ENCODE data around the gene CWC15. TPM values are rescaled to one million over a fixed set of nuclear protein-coding genes. Genes with fewer than 3 reads are reported as not detected.

The CWC15 gene
- total and polyA plus RNA-seq, 9 of the 15 experiments (the other 6 are each of a cell fraction or from before 2014, with no cell fraction given) = 47.3 to 168 (median 89.2) TPM

DNA sequence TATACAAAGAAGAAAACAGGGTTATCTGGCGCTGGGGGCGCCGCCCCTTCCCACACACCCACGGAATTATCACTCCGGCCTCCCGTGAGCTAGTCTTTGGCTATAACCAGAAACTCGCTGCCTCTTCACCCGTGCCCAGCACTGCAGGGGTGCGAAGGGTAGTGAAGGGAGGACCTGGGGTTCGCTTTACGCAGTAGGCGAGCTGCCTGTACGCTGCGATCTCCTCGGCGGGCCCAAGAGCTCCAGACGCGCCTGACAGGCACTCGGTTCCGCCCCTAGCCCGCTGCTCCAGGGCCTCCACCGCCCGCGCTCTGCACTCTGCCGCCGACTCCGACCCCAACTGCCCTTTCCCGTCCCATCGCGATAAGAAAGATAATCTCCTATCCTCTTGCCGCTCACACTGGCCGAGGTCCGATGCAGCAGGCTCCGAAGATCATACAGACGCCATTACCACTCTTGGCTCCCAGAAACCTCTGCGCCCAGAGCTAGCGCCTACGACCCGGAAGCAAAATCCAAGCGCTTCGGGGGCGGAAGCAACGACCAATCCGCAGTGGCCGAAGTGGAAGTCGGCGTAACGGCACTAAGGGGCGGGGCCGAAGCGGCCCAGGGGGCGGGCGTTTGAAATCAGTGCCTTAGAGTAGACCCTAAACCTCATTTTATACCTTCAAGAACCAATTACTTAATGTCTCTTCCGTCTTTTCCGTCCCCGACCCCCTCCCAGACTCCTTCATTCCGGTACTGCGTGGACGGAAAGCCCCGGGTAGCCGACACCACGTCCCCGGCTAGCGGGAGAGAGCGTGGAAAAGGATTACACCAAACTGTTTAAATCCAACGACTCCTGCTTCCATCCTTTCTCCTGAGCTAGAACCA, at the start of gene CWC15, which contains the start of gene KDM4D (continued):
- TF ChIP-seq SUPT5H (IDR thresholded peaks at IDR 0.05) (peak; percentile 96), FOXM1 (IDR thresholded peaks at IDR 0.05; ENCODE audit: low read depth) (peak; percentile 43; the same call in 1 of the 2 replicates), FOXM1 (CRISPR knock-in tag; IDR thresholded peaks at IDR 0.05; ENCODE audit: low read depth) (peak; percentile 50; the same call in 1 of the 2 replicates), ZNF143 (CRISPR knock-in tag; IDR thresholded peaks at IDR 0.05) (peak; percentile 85), ZNF76 (CRISPR knock-in tag; IDR thresholded peaks at IDR 0.05; ENCODE audit: borderline replicate concordance) (peak; percentile 82; the same call in 1 of the 2 replicates), NFYB (IDR thresholded peaks at IDR 0.05; ENCODE audit: extremely low read depth, insufficient read length) (peak; percentile 58), NR2C1 (IDR thresholded peaks at IDR 0.05) (peak; percentile 99), NR2C1 (tag; IDR thresholded peaks at IDR 0.05) (peak; percentile 99), SMAD1 (IDR thresholded peaks at IDR 0.05; ENCODE audit: low read depth, low read length, partially characterized antibody) (peak; percentile 75), CXXC5 (CRISPR knock-in tag; IDR thresholded peaks at IDR 0.05) (peak; percentile 90), ATF7 (IDR thresholded peaks at IDR 0.05) (peak; percentile 69), CREB1 (IDR thresholded peaks at IDR 0.05) (peak; percentile 20; the same call in 1 of the 2 replicates), CREB1 (CRISPR knock-in tag; IDR thresholded peaks at IDR 0.05) (no peak), CBX1 (IDR thresholded peaks at IDR 0.05; ENCODE audit: low read depth) (0 out of 2 replicates have a peak, but pooled peaks have one; percentile 26)
- TF ChIP-seq, protein P1, sequence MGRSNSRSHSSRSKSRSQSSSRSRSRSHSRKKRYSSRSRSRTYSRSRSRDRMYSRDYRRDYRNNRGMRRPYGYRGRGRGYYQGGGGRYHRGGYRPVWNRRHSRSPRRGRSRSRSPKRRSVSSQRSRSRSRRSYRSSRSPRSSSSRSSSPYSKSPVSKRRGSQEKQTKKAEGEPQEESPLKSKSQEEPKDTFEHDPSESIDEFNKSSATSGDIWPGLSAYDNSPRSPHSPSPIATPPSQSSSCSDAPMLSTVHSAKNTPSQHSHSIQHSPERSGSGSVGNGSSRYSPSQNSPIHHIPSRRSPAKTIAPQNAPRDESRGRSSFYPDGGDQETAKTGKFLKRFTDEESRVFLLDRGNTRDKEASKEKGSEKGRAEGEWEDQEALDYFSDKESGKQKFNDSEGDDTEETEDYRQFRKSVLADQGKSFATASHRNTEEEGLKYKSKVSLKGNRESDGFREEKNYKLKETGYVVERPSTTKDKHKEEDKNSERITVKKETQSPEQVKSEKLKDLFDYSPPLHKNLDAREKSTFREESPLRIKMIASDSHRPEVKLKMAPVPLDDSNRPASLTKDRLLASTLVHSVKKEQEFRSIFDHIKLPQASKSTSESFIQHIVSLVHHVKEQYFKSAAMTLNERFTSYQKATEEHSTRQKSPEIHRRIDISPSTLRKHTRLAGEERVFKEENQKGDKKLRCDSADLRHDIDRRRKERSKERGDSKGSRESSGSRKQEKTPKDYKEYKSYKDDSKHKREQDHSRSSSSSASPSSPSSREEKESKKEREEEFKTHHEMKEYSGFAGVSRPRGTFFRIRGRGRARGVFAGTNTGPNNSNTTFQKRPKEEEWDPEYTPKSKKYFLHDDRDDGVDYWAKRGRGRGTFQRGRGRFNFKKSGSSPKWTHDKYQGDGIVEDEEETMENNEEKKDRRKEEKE (IDR thresholded peaks at IDR 0.05; ENCODE audit: borderline replicate concordance in 1 of 2, control insufficient read depth in 1 of 2, low read depth in 2 of 2, low read length in 1 of 2) = no peak
- TF ChIP-seq, protein P2, sequence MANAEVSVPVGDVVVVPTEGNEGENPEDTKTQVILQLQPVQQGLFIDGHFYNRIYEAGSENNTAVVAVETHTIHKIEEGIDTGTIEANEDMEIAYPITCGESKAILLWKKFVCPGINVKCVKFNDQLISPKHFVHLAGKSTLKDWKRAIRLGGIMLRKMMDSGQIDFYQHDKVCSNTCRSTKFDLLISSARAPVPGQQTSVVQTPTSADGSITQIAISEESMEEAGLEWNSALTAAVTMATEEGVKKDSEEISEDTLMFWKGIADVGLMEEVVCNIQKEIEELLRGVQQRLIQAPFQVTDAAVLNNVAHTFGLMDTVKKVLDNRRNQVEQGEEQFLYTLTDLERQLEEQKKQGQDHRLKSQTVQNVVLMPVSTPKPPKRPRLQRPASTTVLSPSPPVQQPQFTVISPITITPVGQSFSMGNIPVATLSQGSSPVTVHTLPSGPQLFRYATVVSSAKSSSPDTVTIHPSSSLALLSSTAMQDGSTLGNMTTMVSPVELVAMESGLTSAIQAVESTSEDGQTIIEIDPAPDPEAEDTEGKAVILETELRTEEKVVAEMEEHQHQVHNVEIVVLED (CRISPR knock-in tag; IDR thresholded peaks at IDR 0.05) = peak; percentile 77
- TF ChIP-seq, protein P3, sequence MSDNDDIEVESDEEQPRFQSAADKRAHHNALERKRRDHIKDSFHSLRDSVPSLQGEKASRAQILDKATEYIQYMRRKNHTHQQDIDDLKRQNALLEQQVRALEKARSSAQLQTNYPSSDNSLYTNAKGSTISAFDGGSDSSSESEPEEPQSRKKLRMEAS (CRISPR knock-in tag; IDR thresholded peaks at IDR 0.05) = peak; percentile 56; the same call in 1 of the 2 replicates
